Ishikawa (cell line): ENCODE measurements around the gene TEX35.

Experiments used
- CEBPB ChIP-seq: IDR thresholded peaks from 2 replicates; pipeline ENCODE4 v1.6.1; 2012
- CREB1 ChIP-seq: IDR thresholded peaks from 2 replicates; pipeline ENCODE4 v1.6.1; 2012; ENCODE audit warnings: low read depth
- EGR1 ChIP-seq: IDR thresholded peaks from 2 replicates; pipeline ENCODE4 v1.6.1; 2012
- EP300 ChIP-seq: IDR thresholded peaks from 2 replicates; pipeline ENCODE4 v1.6.1; 2012; ENCODE audit warnings: borderline replicate concordance
- FOXM1 ChIP-seq: IDR thresholded peaks from 2 replicates; pipeline ENCODE4 v1.6.1; 2012; ENCODE audit warnings: low read depth, borderline replicate concordance
- MAX ChIP-seq: IDR thresholded peaks from 2 replicates; pipeline ENCODE4 v1.6.1; 2012
- NFIC ChIP-seq: IDR thresholded peaks from 2 replicates; pipeline ENCODE4 v1.6.1; 2012
- RAD21 ChIP-seq: IDR thresholded peaks from 2 replicates; pipeline ENCODE4 v1.6.1; 2012; ENCODE audit warnings: low read depth
- REST ChIP-seq: IDR thresholded peaks from 2 replicates; pipeline ENCODE4 v1.6.1; 2012; ENCODE audit warnings: low read depth, mild to moderate bottlenecking
- TAF1 ChIP-seq: IDR thresholded peaks from 2 replicates; pipeline ENCODE4 v1.6.1; 2012; ENCODE audit warnings: low read depth, mild to moderate bottlenecking
- TCF12 ChIP-seq: IDR thresholded peaks from 2 replicates; pipeline ENCODE4 v1.6.1; 2012; ENCODE audit warnings: low read depth
- TEAD4 ChIP-seq: IDR thresholded peaks from 2 replicates; pipeline ENCODE4 v1.6.1; 2012
- USF1 ChIP-seq: IDR thresholded peaks from 2 replicates; pipeline ENCODE4 v1.6.1; 2012
- YY1 ChIP-seq: IDR thresholded peaks from 2 replicates; pipeline ENCODE4 v1.6.1; 2012; ENCODE audit warnings: low read depth
- ZBTB7A ChIP-seq: IDR thresholded peaks from 2 replicates; pipeline ENCODE4 v1.6.1; 2012; ENCODE audit warnings: low read depth

TEX35 gene

GRCh38 chr1:178467837-178468236 is 45.1 kb upstream of the TEX35 start:
- no peak for TF ChIP-seq YY1

GRCh38 chr1:178470411-178470960 is 42.4 kb upstream of the TEX35 start:
- TF ChIP-seq TAF1 (no peak), EP300 (no peak), TEAD4 (peak; percentile 77)

- TF ChIP-seq EGR1, result no peak
Observed at GRCh38 chr1:178472531-178472930, 40.4 kb upstream of the TEX35 start.

- TF ChIP-seq TAF1 (no peak), MAX (no peak), FOXM1 (no peak), CEBPB (no peak), TCF12 (no peak), NFIC (no peak), EGR1 (no peak), RAD21 (no peak), REST (no peak), TEAD4 (no peak), YY1 (no peak), ZBTB7A (no peak), EP300 (no peak), USF1 (no peak), CREB1 (no peak)
Observed at GRCh38 chr1:178477373-178477772, 35.5 kb upstream of the TEX35 start.

GRCh38 chr1:178477841-178478240 is 35.1 kb upstream of the TEX35 start:
- TF ChIP-seq RAD21 (no peak), TCF12 (no peak), FOXM1 (no peak), NFIC (no peak), CREB1 (no peak), ZBTB7A (no peak), TEAD4 (no peak), YY1 (no peak), REST (no peak), CEBPB (no peak), USF1 (no peak), MAX (no peak), EGR1 (no peak), EP300 (no peak), TAF1 (no peak)

GRCh38 chr1:178483251-178483957 is 29.5 kb upstream of the TEX35 start:
- no peak for TF ChIP-seq RAD21
- TF ChIP-seq CREB1, result no peak
- no peak for TF ChIP-seq EGR1
- no peak for TF ChIP-seq CEBPB
- no peak for TF ChIP-seq MAX
- TF ChIP-seq TCF12, result no peak
- no peak for TF ChIP-seq NFIC
- TF ChIP-seq ZBTB7A, result no peak
- TF ChIP-seq YY1, result no peak
- no peak for TF ChIP-seq TAF1
- no peak for TF ChIP-seq TEAD4
- TF ChIP-seq FOXM1, result no peak
- TF ChIP-seq EP300, result no peak
- no peak for TF ChIP-seq REST
